Heart left ventricle (tissue), 13 donors: Measurements from ENCODE around the gene MCC.

ENCODE experiments used
- POLR2A ChIP-seq, 2 donors: fragments of 450-650 bp; IDR thresholded peaks; one replicate each; pipeline ENCODE4 v1.6.1; 2017; ENCODE audit warnings: antibody characterized with exemption in 2 of 2, mild to moderate bottlenecking in 2 of 2, moderate library complexity in 2 of 2
- TF ChIP-seq, protein P1 (sequence below), 12 donors: fragments of 200-600 bp; sonication (generic) in 4 of 12; IDR thresholded peaks; one replicate each; pipeline versions ENCODE4 v1.5.0 to v1.8.0; 2018 to 2022; ENCODE audit warnings: antibody characterized with exemption in 12 of 12, mild to moderate bottlenecking in 5 of 12
- donor health status: ischemic (EF 13 %, LVEDD 7.1; RV severe dilation, severe dysfunction).
- donor health status: DM: no; HTN: yes; CAD: no.
- donor health status: DM: no; HTN: no; CAD: no.
- donor health status: ischemic (EF 25% LVEDD 6.9; RV normal size, moderate dysfunction).
- donor health status: ischemic (EF 25% LVEDD 5.7; RV mildly dilated, moderate dysfunction).
- donor health status: ischemic (EF 35%, LVEDD 5.7; RV mildly dilated, moderate dysfunction).
- donor health status: nonischemic (EF 11% LVEDD 7.7; RV severe dilation, severe dysfunction).
- donor health status: DM: yes; HTN: yes; CAD: no.
- donor health status: PGD.
- donor health status: ischemic (EF 29% LVEDD 5.4; RV normal size, mild dysfunction).
- donor health status: nonischemic (EF 23%, LVEDD 6.1; RV moderate dilation, normal function).

DNA sequence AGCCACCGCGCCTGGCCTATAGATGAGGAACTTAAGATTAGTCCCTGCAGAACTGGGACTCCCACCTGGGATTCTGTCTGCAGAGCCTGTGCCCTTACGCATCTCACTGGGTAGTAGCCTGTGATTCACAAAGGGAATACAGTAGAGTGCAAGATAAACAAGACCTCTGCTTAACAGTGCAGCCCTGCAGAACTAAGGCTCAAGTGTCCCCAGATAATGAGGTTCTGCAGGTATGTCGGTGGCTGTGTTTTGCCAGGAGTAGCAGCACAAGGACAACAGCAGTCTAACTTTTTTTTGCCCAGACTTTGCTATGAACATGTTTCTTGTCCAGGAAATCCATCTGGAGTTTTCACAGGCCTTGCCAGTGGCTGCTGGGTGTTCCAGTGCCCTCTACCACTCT lies 451.9 kb downstream of the MCC start:
- TF ChIP-seq, protein P1, sequence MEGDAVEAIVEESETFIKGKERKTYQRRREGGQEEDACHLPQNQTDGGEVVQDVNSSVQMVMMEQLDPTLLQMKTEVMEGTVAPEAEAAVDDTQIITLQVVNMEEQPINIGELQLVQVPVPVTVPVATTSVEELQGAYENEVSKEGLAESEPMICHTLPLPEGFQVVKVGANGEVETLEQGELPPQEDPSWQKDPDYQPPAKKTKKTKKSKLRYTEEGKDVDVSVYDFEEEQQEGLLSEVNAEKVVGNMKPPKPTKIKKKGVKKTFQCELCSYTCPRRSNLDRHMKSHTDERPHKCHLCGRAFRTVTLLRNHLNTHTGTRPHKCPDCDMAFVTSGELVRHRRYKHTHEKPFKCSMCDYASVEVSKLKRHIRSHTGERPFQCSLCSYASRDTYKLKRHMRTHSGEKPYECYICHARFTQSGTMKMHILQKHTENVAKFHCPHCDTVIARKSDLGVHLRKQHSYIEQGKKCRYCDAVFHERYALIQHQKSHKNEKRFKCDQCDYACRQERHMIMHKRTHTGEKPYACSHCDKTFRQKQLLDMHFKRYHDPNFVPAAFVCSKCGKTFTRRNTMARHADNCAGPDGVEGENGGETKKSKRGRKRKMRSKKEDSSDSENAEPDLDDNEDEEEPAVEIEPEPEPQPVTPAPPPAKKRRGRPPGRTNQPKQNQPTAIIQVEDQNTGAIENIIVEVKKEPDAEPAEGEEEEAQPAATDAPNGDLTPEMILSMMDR (IDR thresholded peaks at IDR 0.05) = no peak
- no peak for TF ChIP-seq POLR2A (IDR thresholded peaks at IDR 0.05)
